ENCODE data around the gene TTLL5. TPM values are rescaled to one million over a fixed set of nuclear protein-coding genes. Genes with fewer than 3 reads are reported as not detected.

Gene TTLL5
- polyA plus RNA-seq, 3 donors = 4.2 to 7.2 (median 4.7) TPM

DNA sequence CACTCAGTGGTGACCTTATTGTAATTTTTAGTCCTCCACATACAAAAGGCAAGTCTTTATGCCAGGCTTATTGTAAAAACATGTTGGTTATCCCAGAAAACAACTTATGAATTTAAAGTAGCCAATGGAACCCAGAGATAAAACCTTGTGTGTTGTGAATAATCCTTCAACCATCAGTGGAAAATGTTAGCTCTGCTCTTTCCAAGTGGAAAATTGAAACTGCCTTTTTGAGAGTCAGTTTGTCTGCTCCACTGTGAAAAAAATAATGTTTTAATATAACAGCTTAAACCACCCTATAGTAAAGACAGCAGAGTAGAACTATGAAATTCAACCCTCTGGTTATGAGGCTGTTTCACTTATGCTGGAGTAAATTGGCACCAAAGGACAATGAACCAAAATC, 112.0 kb downstream of the TTLL5 start:
- H3K27ac ChIP-seq (ENCODE audit: low read depth in 1 of 2, low read length in 2 of 2) = no peak overlapping the region
- Mint-ChIP-seq H3K4me3 (no peak overlapping the region), H3K9me3 (no peaks in the 10 kb centered on the region), H3K27me3 (ENCODE audit: low read depth in 3 of 3) (no peaks in the 10 kb centered on the region), H3K4me1 (no peaks in the 10 kb centered on the region), H3K27ac (no peak overlapping the region), H3K36me3 (peaks cover 32% of the 10 kb centered on the region in 2 donors)
- no peak overlapping the region for H2AFZ ChIP-seq (ENCODE audit: insufficient read depth, low read depth, low read length, poor library complexity, severe bottlenecking)
- H3K27me3 ChIP-seq (ENCODE audit: control insufficient read depth in 2 of 2, insufficient read depth in 2 of 2, low read length in 2 of 2) = no peaks in the 10 kb centered on the region
- H3K4me3 ChIP-seq (replicated peaks in 1 of 3; ENCODE audit: low read depth in 2 of 3, low read length in 3 of 3) = no peak overlapping the region
- no peaks in the 10 kb centered on the region for H3K9me3 ChIP-seq (replicated peaks in 1 of 2; ENCODE audit: control insufficient read depth in 1 of 2, insufficient read depth in 1 of 2, low read length in 2 of 2)
- DNase-seq = no peak
- H3K4me2 ChIP-seq (replicated peaks; ENCODE audit: extremely low read depth, low read length, poor library complexity, severe bottlenecking) = no peak overlapping the region
- no peak overlapping the region for H3K9ac ChIP-seq (ENCODE audit: insufficient read depth, low read length, poor library complexity, severe bottlenecking)
- intact Hi-C loops (cut with micrococcal nuclease) = no loop called here
- no peaks in the 10 kb centered on the region for H3K79me2 ChIP-seq (ENCODE audit: insufficient read depth, low read length)
- H3K4me1 ChIP-seq (ENCODE audit: control insufficient read depth in 1 of 2, insufficient read depth in 2 of 2, low read length in 2 of 2) = no peaks in the 10 kb centered on the region
- TF ChIP-seq, protein P1, sequence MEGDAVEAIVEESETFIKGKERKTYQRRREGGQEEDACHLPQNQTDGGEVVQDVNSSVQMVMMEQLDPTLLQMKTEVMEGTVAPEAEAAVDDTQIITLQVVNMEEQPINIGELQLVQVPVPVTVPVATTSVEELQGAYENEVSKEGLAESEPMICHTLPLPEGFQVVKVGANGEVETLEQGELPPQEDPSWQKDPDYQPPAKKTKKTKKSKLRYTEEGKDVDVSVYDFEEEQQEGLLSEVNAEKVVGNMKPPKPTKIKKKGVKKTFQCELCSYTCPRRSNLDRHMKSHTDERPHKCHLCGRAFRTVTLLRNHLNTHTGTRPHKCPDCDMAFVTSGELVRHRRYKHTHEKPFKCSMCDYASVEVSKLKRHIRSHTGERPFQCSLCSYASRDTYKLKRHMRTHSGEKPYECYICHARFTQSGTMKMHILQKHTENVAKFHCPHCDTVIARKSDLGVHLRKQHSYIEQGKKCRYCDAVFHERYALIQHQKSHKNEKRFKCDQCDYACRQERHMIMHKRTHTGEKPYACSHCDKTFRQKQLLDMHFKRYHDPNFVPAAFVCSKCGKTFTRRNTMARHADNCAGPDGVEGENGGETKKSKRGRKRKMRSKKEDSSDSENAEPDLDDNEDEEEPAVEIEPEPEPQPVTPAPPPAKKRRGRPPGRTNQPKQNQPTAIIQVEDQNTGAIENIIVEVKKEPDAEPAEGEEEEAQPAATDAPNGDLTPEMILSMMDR (IDR thresholded peaks at IDR 0.05) = no peak
- peaks cover 22 to 44% of the 10 kb centered on the region in 2 donors for H3K36me3 ChIP-seq (replicated peaks in 1 of 2; ENCODE audit: control insufficient read depth in 1 of 2, insufficient read depth in 2 of 2, low read length in 2 of 2)
- H4K20me1 ChIP-seq (ENCODE audit: insufficient read depth, low read length) = no peaks in the 10 kb centered on the region

- H2AFZ ChIP-seq (ENCODE audit: insufficient read depth, low read depth, low read length, poor library complexity, severe bottlenecking) = no peak overlapping the region
- no peaks in the 10 kb centered on the region for H3K4me1 ChIP-seq (ENCODE audit: control insufficient read depth in 1 of 2, insufficient read depth in 2 of 2, low read length in 2 of 2)
- Mint-ChIP-seq H3K4me3 (no peak overlapping the region), H3K27ac (no peak overlapping the region), H3K4me1 (no peaks in the 10 kb centered on the region), H3K27me3 (ENCODE audit: low read depth in 3 of 3) (no peaks in the 10 kb centered on the region), H3K36me3 (peaks cover 54 to 58% of the 10 kb centered on the region in 2 donors), H3K9me3 (peaks cover 0 to 4% (median 2%) of the 10 kb centered on the region in 7 donors)
- no peak overlapping the region for H3K27ac ChIP-seq (ENCODE audit: low read depth in 1 of 2, low read length in 2 of 2)
- H3K36me3 ChIP-seq (replicated peaks in 1 of 2; ENCODE audit: control insufficient read depth in 1 of 2, insufficient read depth in 2 of 2, low read length in 2 of 2) = peaks cover 33 to 53% of the 10 kb centered on the region in 2 donors
- no CpG with 5 or more reads among the region's 7 CpGs for WGBS (ENCODE audit: insufficient coverage)
- TF ChIP-seq, protein P1 (IDR thresholded peaks at IDR 0.05) = no peak
- H3K9ac ChIP-seq (ENCODE audit: insufficient read depth, low read length, poor library complexity, severe bottlenecking) = no peak overlapping the region
- H4K20me1 ChIP-seq (ENCODE audit: insufficient read depth, low read length) = no peaks in the 10 kb centered on the region
- H3K4me3 ChIP-seq (replicated peaks in 1 of 3; ENCODE audit: low read depth in 2 of 3, low read length in 3 of 3) = no peak overlapping the region
- H3K79me2 ChIP-seq (ENCODE audit: insufficient read depth, low read length) = no peaks in the 10 kb centered on the region
- H3K9me3 ChIP-seq (replicated peaks in 1 of 2; ENCODE audit: control insufficient read depth in 1 of 2, insufficient read depth in 1 of 2, low read length in 2 of 2) = no peaks in the 10 kb centered on the region
- intact Hi-C loops (cut with micrococcal nuclease) = no loop called here
- DNase-seq = no peak
- H3K27me3 ChIP-seq (ENCODE audit: control insufficient read depth in 2 of 2, insufficient read depth in 2 of 2, low read length in 2 of 2) = no peaks in the 10 kb centered on the region
- H3K4me2 ChIP-seq (replicated peaks; ENCODE audit: extremely low read depth, low read length, poor library complexity, severe bottlenecking) = no peak overlapping the region
Measured at GRCh38 chr14:75781096-75781495, 120.0 kb downstream of the TTLL5 start.

Measured in CD14-positive monocyte (primary cell).